Measurements from ENCODE around the gene ACAD8.
"Not testable (repeated sequence)": the region's sequence is repeated elsewhere in the genome, so short reads cannot be mapped to it uniquely, and the experiment has no call there.

ACAD8 gene

GRCh38 chr11:134275534-134276395 is 22.4 kb downstream of the ACAD8 start, which contains the start of gene GLB1L3:
TSS of gene GLB1L3 (plus strand) at chr11:134276379. CDS start at chr11:134276741, 362 bp downstream.
- no peak for DNase-seq
- Histone ChIP-seq H3K4me1 (peaks cover 0 to 23% (median 17%) of the 10 kb centered on the region in 4 donors), H3K9me3 (peaks cover 0 to 5% (median 0%) of the 10 kb centered on the region in 3 donors), H3K27ac (no peak within 1 kb of the TSS), H3K36me3 (no peaks in the 10 kb centered on the region), H3K27me3 (peaks cover 0 to 67% of the 10 kb centered on the region in 2 donors), H3K4me3 (peak within 1 kb of the TSS; percentile 0 to 33)
- intact Hi-C loops (cut with DNase I; ENCODE audit: low total_unique reads): no loop called here
- TF ChIP-seq CTCF (IDR thresholded peaks at IDR 0.05): peak in 1 of 2 experiments; percentile 10

- intact Hi-C loops (cut with DNase I; ENCODE audit: low total_unique reads): no loop called here
- Histone ChIP-seq H3K27me3 (peaks cover 0 to 61% of the 10 kb centered on the region in 2 donors), H3K4me1 (peaks cover 0 to 23% (median 17%) of the 10 kb centered on the region in 4 donors), H3K9me3 (peaks cover 0 to 5% (median 0%) of the 10 kb centered on the region in 3 donors), H3K27ac (no peak overlapping the region), H3K4me3 (peak overlapping the region; percentile 0 to 33), H3K36me3 (no peaks in the 10 kb centered on the region)
- no peak for DNase-seq
- no peak for TF ChIP-seq CTCF (IDR thresholded peaks at IDR 0.05)
Observed at GRCh38 chr11:134276396-134277182, 23.2 kb downstream of the ACAD8 start.

GRCh38 chr11:134277183-134278001 is 24.0 kb downstream of the ACAD8 start:
- intact Hi-C loops (cut with DNase I; ENCODE audit: low total_unique reads): no loop called here
- Histone ChIP-seq H3K9me3 (peaks cover 0 to 5% (median 0%) of the 10 kb centered on the region in 3 donors), H3K4me3 (no peak overlapping the region), H3K27ac (no peak overlapping the region), H3K4me1 (peaks cover 0 to 23% (median 17%) of the 10 kb centered on the region in 4 donors), H3K36me3 (no peaks in the 10 kb centered on the region), H3K27me3 (peaks cover 0 to 55% of the 10 kb centered on the region in 2 donors)
- no peak for DNase-seq
- TF ChIP-seq CTCF (IDR thresholded peaks at IDR 0.05): no peak

- Histone ChIP-seq H3K36me3 (no peaks in the 10 kb centered on the region), H3K27ac (no peak overlapping the region), H3K4me3 (no peak overlapping the region), H3K27me3 (peaks cover 0 to 48% of the 10 kb centered on the region in 2 donors), H3K4me1 (peaks cover 0 to 28% (median 17%) of the 10 kb centered on the region in 4 donors), H3K9me3 (peaks cover 0 to 5% (median 0%) of the 10 kb centered on the region in 3 donors)
- intact Hi-C loops (cut with DNase I; ENCODE audit: low total_unique reads): no loop called here
- no peak for TF ChIP-seq CTCF (IDR thresholded peaks at IDR 0.05)
- DNase-seq: no peak
Observed at GRCh38 chr11:134278356-134278755, 25.0 kb downstream of the ACAD8 start.

GRCh38 chr11:134281635-134282034 is 28.3 kb downstream of the ACAD8 start:
- H3K36me3 ChIP-seq; DNase-seq; H3K27ac ChIP-seq; H3K4me3 ChIP-seq; intact Hi-C loops (cut with DNase I; ENCODE audit: low total_unique reads); H3K9me3 ChIP-seq: not testable (repeated sequence)
- Histone ChIP-seq H3K4me1 (peaks cover 0 to 16% (median 6%) of the 10 kb centered on the region in 4 donors), H3K27me3 (peaks cover 0 to 22% of the 10 kb centered on the region in 2 donors)
